Neuronal stem cell (in vitro differentiated cells): Measurements from ENCODE around the gene LCN9.
A peak's percentile ranks its signal among the peaks of the same experiment; 100 is the strongest.

Source experiments
- DNase-seq: peaks from one replicate; pipeline ENCODE4 v3.0.0-alpha.2; 2013; ENCODE audit warnings: low spot score
- H2AFZ ChIP-seq: one replicate; pipeline ENCODE4 v1.6.1; 2013; ENCODE audit warnings: mild to moderate bottlenecking, low read length, inconsistent platforms
- H2AK5ac ChIP-seq: 2 replicates; pipeline ENCODE4 v1.6.1; 2013; ENCODE audit warnings: low read depth, mild to moderate bottlenecking, inconsistent platforms, low read length, moderate library complexity, mixed read lengths
- H2BK120ac ChIP-seq: 2 replicates; pipeline ENCODE4 v1.6.1; 2013; ENCODE audit warnings: low read depth, mild to moderate bottlenecking, inconsistent platforms, low read length, moderate library complexity, mixed read lengths
- H2BK12ac ChIP-seq: one replicate; pipeline ENCODE4 v1.6.1; 2013; ENCODE audit warnings: low read length, inconsistent platforms
- H2BK15ac ChIP-seq: 2 replicates; pipeline ENCODE4 v1.6.1; 2013; ENCODE audit warnings: mild to moderate bottlenecking, low read length, inconsistent platforms, mixed read lengths
- H2BK5ac ChIP-seq: one replicate; pipeline ENCODE4 v1.6.1; 2013; ENCODE audit warnings: inconsistent platforms, mild to moderate bottlenecking, low read length, moderate library complexity
- H3K14ac ChIP-seq: one replicate; pipeline ENCODE4 v1.6.1; 2013; ENCODE audit warnings: low read length, inconsistent platforms
- H3K18ac ChIP-seq: 2 replicates; pipeline ENCODE4 v1.6.1; 2013; ENCODE audit warnings: low read length, inconsistent platforms
- H3K23ac ChIP-seq: 2 replicates; pipeline ENCODE4 v1.6.1; 2013; ENCODE audit warnings: low read depth, mild to moderate bottlenecking, mixed read lengths, low read length, inconsistent platforms; ENCODE audit not compliant: poor library complexity
- H3K27ac ChIP-seq: replicated peaks from 3 replicates; pipeline ENCODE4 v1.5.1; 2013; ENCODE audit warnings: low read length, inconsistent platforms
- H3K27me3 ChIP-seq, 3 experiments: 2 replicates each; pipeline ENCODE4 v1.6.1; 2013; ENCODE audit warnings: low read length in 3 of 3, mild to moderate bottlenecking in 2 of 3, inconsistent platforms in 1 of 3, low read depth in 1 of 3, mixed read lengths in 1 of 3, moderate library complexity in 1 of 3; ENCODE audit not compliant: control insufficient read depth in 3 of 3, insufficient read depth in 3 of 3
- H3K36me3 ChIP-seq, 2 donors: replicated peaks in 1 of 2; 2 replicates each; pipeline ENCODE4 v1.6.1; 2013; ENCODE audit warnings: low read length in 2 of 2; ENCODE audit not compliant: control insufficient read depth in 2 of 2, insufficient read depth in 2 of 2
- H3K4ac ChIP-seq: 2 replicates; pipeline ENCODE4 v1.6.1; 2013; ENCODE audit warnings: inconsistent platforms, mild to moderate bottlenecking, low read length, moderate library complexity
- H3K4me1 ChIP-seq, 2 donors: 1 replicate in 1 of 2; 2 replicates in 1 of 2; pipeline ENCODE4 v1.6.1; 2013; ENCODE audit warnings: low read length in 2 of 2, low read depth in 1 of 2; ENCODE audit not compliant: control insufficient read depth in 2 of 2, insufficient read depth in 1 of 2
- H3K4me2 ChIP-seq: one replicate; pipeline ENCODE4 v1.6.1; 2013; ENCODE audit warnings: mild to moderate bottlenecking, low read length, inconsistent platforms; ENCODE audit not compliant: insufficient read depth, poor library complexity, severe bottlenecking
- H3K4me3 ChIP-seq, 2 donors: 2 replicates each; pipeline ENCODE4 v1.5.1; 2013; ENCODE audit warnings: low read length in 2 of 2, mild to moderate bottlenecking in 2 of 2, inconsistent platforms in 1 of 2, moderate library complexity in 1 of 2
- H3K79me1 ChIP-seq: one replicate; pipeline ENCODE4 v1.6.1; 2013; ENCODE audit warnings: low read depth, mild to moderate bottlenecking, inconsistent platforms, low read length, moderate library complexity
- H3K9ac ChIP-seq: one replicate; pipeline ENCODE4 v1.6.1; 2013; ENCODE audit warnings: mild to moderate bottlenecking, low read depth, low read length, inconsistent platforms; ENCODE audit not compliant: poor library complexity
- H3K9me3 ChIP-seq, 2 donors: replicated peaks in 1 of 2; 2 replicates each; pipeline versions ENCODE3 to v1.6.1; 2013; ENCODE audit warnings: low read length in 2 of 2, mild to moderate bottlenecking in 2 of 2, inconsistent platforms in 1 of 2, low read depth in 1 of 2, mixed read lengths in 1 of 2, moderate library complexity in 1 of 2; ENCODE audit not compliant: control insufficient read depth in 2 of 2, insufficient read depth in 1 of 2
- H4K8ac ChIP-seq: one replicate; pipeline ENCODE4 v1.6.1; 2013; ENCODE audit warnings: low read depth, mild to moderate bottlenecking, inconsistent platforms, low read length, moderate library complexity
- H4K91ac ChIP-seq: one replicate; pipeline ENCODE4 v1.6.1; 2013; ENCODE audit warnings: low read length, low read depth, mild to moderate bottlenecking, inconsistent platforms; ENCODE audit not compliant: poor library complexity
- WGBS, 2 donors: extraction: QIAGEN DNeasy Blood & Tissue Kit; methylation state at CpG; one replicate each; pipeline ENCODE4 v1.1.7; 2013; ENCODE audit warnings: missing lambda C conversion rate in 2 of 2, mixed read lengths in 1 of 2; ENCODE audit not compliant: insufficient read length in 2 of 2, insufficient replicate concordance in 1 of 2; ENCODE audit errors: extremely low coverage in 2 of 2; 5-methylcytosine and 5-hydroxymethylcytosine counted together

Gene LCN9

DNA sequence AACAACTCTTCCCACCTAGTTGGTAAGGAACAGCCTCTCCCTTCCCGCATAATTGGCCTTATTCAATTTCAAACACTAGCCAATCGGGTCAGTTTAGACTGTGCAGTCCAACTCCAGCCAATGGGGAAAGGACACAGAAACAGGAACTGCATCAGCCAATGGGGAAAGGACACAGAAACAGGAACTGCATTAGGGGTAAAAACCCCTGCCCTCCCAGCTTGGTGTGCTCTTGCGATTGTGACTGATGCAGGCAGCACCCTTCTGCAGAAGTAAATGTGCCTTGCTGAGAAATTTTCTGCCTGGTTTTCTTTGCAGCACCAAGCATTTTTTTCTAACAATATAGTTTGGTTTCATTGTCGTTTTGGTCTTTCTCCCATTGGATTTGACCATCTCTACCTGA, 15.2 kb upstream of the LCN9 start:
- Histone ChIP-seq H2BK12ac (no peak overlapping the region), H3K27me3 (peaks cover 0 to 4% (median 0%) of the 10 kb centered on the region in 3 experiments), H2BK15ac (no peak overlapping the region), H4K8ac (no peak overlapping the region), H3K14ac (no peak overlapping the region), H3K36me3 (peaks cover 0 to 4% of the 10 kb centered on the region in 2 donors), H3K79me1 (no peaks in the 10 kb centered on the region), H3K23ac (no peak overlapping the region), H3K4me3 (no peak overlapping the region), H2AFZ (no peak overlapping the region), H2AK5ac (no peak overlapping the region), H2BK5ac (no peak overlapping the region), H3K9ac (no peak overlapping the region), H3K4ac (no peak overlapping the region), H2BK120ac (no peak overlapping the region), H3K18ac (no peak overlapping the region), H3K9me3 (peaks cover 30% of the 10 kb centered on the region in 2 donors), H3K27ac (no peak overlapping the region), H3K4me2 (no peak overlapping the region), H4K91ac (no peak overlapping the region), H3K4me1 (peaks cover 0 to 3% of the 10 kb centered on the region in 2 donors)
- DNase-seq, result no peak
- no CpG with 5 or more reads among the region's 4 CpGs for WGBS, 2 donors

DNA sequence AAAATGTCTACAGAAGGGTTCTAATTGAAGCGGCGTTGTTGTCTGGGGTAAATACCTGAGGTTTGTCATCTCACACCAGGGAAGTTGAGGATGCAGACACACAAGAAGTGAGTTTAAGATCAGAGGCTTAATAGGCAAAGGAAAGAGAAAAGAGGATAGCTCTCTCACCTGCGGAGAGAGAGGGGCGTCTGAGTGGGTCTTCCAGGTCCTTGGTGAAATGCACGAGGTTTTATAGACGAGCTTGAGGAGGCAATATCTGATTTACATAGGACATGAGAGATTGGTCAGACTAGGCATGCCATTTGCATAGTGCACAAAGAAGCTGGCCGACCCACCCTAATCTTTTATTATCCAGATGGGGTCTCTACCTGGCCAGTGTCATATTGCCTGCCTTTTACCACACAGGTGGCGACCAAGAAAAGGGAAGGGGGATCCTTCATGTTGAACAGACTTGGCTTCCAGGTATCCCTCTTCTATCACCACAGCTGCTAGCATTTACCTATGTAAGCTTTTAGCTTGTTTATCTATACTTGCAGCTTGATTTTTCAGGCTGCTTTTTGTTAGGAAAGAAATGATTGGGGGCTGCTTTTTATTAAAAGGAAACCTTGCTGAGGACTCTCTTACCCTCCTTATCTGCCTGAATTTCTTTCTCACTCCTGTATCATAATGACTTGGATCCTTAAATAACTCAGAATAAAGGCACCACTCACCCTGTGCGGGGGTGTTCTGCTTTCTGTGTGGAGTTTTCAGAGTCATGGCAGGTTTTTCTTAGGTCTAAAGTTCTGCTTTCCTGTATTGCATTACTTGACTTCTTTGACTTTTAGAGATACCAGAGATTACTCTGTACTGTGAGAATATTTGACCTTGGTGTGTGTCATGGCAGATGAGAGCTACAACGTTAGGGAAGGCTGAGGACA, 14.4 kb upstream of the LCN9 start:
- H3K9ac ChIP-seq, result no peak overlapping the region
- H2BK15ac ChIP-seq, result no peak overlapping the region
- peaks cover 0 to 3% of the 10 kb centered on the region in 2 donors for H3K4me1 ChIP-seq
- no peak overlapping the region for H3K18ac ChIP-seq
- H2AFZ ChIP-seq, result no peak overlapping the region
- H2BK12ac ChIP-seq, result no peak overlapping the region
- H4K91ac ChIP-seq, result no peak overlapping the region
- no peak overlapping the region for H2BK120ac ChIP-seq
- H2AK5ac ChIP-seq, result no peak overlapping the region
- H3K27me3 ChIP-seq, result peaks cover 0 to 4% (median 0%) of the 10 kb centered on the region in 3 experiments
- no peak overlapping the region for H3K14ac ChIP-seq
- no peaks in the 10 kb centered on the region for H3K79me1 ChIP-seq
- no peak overlapping the region for H3K23ac ChIP-seq
- DNase-seq, result no peak
- peaks cover 0 to 4% of the 10 kb centered on the region in 2 donors for H3K36me3 ChIP-seq
- H3K4ac ChIP-seq, result no peak overlapping the region
- H3K27ac ChIP-seq, result no peak overlapping the region
- H4K8ac ChIP-seq, result no peak overlapping the region
- no peak overlapping the region for H2BK5ac ChIP-seq
- WGBS, 2 donors, result no CpG with 5 or more reads among the region's 10 CpGs
- H3K4me3 ChIP-seq, result no peak overlapping the region
- H3K9me3 ChIP-seq, result peaks cover 28 to 30% of the 10 kb centered on the region in 2 donors
- H3K4me2 ChIP-seq, result no peak overlapping the region

DNA sequence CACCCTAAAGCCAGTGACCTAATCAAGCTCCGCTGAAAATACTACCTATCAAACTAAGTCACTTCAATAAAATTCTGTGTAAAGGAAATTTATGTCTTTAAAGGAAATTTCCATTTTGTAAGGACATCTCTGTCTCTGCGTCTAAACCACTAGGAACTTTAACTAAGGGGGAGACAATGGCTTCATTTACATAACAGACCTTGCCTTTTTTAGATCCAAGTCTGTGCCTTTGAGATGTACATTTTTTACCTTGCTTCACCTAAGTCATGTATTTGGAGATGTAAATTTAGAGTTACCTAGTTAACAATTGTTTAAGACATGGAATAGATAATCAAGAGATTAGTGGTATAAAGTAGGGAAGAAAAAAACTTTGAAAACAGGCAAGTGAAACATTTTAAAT, 13.6 kb upstream of the LCN9 start:
- peaks cover 0 to 4% of the 10 kb centered on the region in 2 donors for H3K36me3 ChIP-seq
- no peak overlapping the region for H3K4me2 ChIP-seq
- no peak overlapping the region for H2BK15ac ChIP-seq
- no peak overlapping the region for H2BK5ac ChIP-seq
- no peak overlapping the region for H3K4me3 ChIP-seq
- no peak overlapping the region for H3K23ac ChIP-seq
- no peak overlapping the region for H3K9ac ChIP-seq
- no peak overlapping the region for H2AFZ ChIP-seq
- no peak overlapping the region for H3K18ac ChIP-seq
- no peak overlapping the region for H2BK120ac ChIP-seq
- H4K8ac ChIP-seq, result no peak overlapping the region
- no peak overlapping the region for H4K91ac ChIP-seq
- DNase-seq, result no peak
- no peak overlapping the region for H3K14ac ChIP-seq
- H2AK5ac ChIP-seq, result no peak overlapping the region
- H3K4ac ChIP-seq, result no peak overlapping the region
- no CpG with 5 or more reads among the region's 2 CpGs for WGBS, 2 donors
- no peak overlapping the region for H3K27ac ChIP-seq
- H3K79me1 ChIP-seq, result no peaks in the 10 kb centered on the region
- H2BK12ac ChIP-seq, result no peak overlapping the region
- peaks cover 26 to 27% of the 10 kb centered on the region in 2 donors for H3K9me3 ChIP-seq
- peaks cover 0 to 3% of the 10 kb centered on the region in 2 donors for H3K4me1 ChIP-seq
- peaks cover 0 to 4% (median 0%) of the 10 kb centered on the region in 3 experiments for H3K27me3 ChIP-seq

DNA sequence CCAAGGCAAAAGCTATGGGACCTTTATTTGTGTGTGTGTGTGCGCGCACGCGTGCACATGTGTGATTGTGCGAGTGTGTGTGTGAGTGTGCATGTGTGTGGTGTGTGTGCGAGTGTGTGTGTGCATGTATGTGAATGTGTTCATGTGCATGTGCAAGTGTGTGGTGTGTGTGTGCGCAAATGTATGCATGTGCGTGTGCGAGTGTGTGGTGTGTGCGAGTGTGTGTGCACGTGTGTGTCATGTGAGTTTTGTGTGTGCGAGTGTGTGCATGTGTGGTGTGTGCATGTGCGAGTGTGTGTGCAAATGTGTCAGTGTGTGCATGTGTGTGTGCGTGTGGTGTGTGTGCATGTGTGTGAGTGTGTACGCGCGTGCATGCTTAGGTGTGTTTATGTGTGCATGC, 12.7 kb upstream of the LCN9 start:
- no peak for DNase-seq
- H3K4ac ChIP-seq, result no peak overlapping the region
- no peak overlapping the region for H2BK15ac ChIP-seq
- H3K9me3 ChIP-seq, result peaks cover 20 to 23% of the 10 kb centered on the region in 2 donors
- H2AFZ ChIP-seq, result no peak overlapping the region
- no peak overlapping the region for H2BK120ac ChIP-seq
- peaks cover 0 to 3% of the 10 kb centered on the region in 2 donors for H3K4me1 ChIP-seq
- H2BK5ac ChIP-seq, result no peak overlapping the region
- H3K4me3 ChIP-seq, result peak overlapping the region in 1 of 2 donors; percentile 70
- H2AK5ac ChIP-seq, result no peak overlapping the region
- H3K36me3 ChIP-seq, result peaks cover 0 to 4% of the 10 kb centered on the region in 2 donors
- 100% methylated on average over 4 of the region's 17 CpGs; no CpG with 5 or more reads in 1 of the 2 donors for WGBS, 2 donors
- peak overlapping the region; percentile 66 for H3K23ac ChIP-seq
- no peak overlapping the region for H2BK12ac ChIP-seq
- H3K79me1 ChIP-seq, result no peaks in the 10 kb centered on the region
- peaks cover 0 to 4% (median 0%) of the 10 kb centered on the region in 3 experiments for H3K27me3 ChIP-seq
- peak overlapping the region; percentile 39 for H3K14ac ChIP-seq
- no peak overlapping the region for H3K18ac ChIP-seq
- H3K4me2 ChIP-seq, result no peak overlapping the region
- no peak overlapping the region for H4K91ac ChIP-seq
- no peak overlapping the region for H3K27ac ChIP-seq
- no peak overlapping the region for H4K8ac ChIP-seq
- H3K9ac ChIP-seq, result peak overlapping the region; percentile 56
